H9 (cell line): ENCODE results near the gene TMTC2. TPM values are rescaled to one million over a fixed set of nuclear protein-coding genes. Genes with fewer than 3 reads are reported as not detected.

Source experiments
- DNase-seq: peaks from one replicate; pipeline ENCODE4 v3.0.0-alpha.2; 2017
- H2AFZ ChIP-seq: one replicate; pipeline ENCODE4 v1.6.1; 2013; ENCODE audit warnings: mild to moderate bottlenecking, low read length, control low read depth, moderate library complexity
- H2AK5ac ChIP-seq: 2 replicates; pipeline ENCODE4 v1.6.1; 2013; ENCODE audit warnings: low read length, control low read depth, mixed read lengths; ENCODE audit not compliant: insufficient read length
- H2BK120ac ChIP-seq: one replicate; pipeline ENCODE4 v1.6.1; 2013; ENCODE audit warnings: low read depth, mild to moderate bottlenecking, low read length, control low read depth, inconsistent platforms; ENCODE audit not compliant: poor library complexity, severe bottlenecking
- H2BK12ac ChIP-seq: 2 replicates; pipeline ENCODE4 v1.6.1; 2013; ENCODE audit warnings: low read length, control low read depth, mixed read lengths, low read depth; ENCODE audit not compliant: insufficient read length
- H2BK15ac ChIP-seq: 2 replicates; pipeline ENCODE4 v1.6.1; 2013; ENCODE audit warnings: low read depth, low read length, control low read depth
- H2BK20ac ChIP-seq: one replicate; pipeline ENCODE4 v1.6.1; 2013; ENCODE audit warnings: low read depth, mild to moderate bottlenecking, low read length, control low read depth, inconsistent platforms; ENCODE audit not compliant: poor library complexity, severe bottlenecking
- H2BK5ac ChIP-seq: 2 replicates; pipeline ENCODE4 v1.6.1; 2013; ENCODE audit warnings: low read length, control low read depth, mixed read lengths; ENCODE audit not compliant: insufficient read length
- H3K14ac ChIP-seq: 2 replicates; pipeline ENCODE4 v1.6.1; 2013; ENCODE audit warnings: low read length, control low read depth; ENCODE audit not compliant: insufficient read depth
- H3K18ac ChIP-seq: 2 replicates; pipeline ENCODE4 v1.6.1; 2013; ENCODE audit warnings: low read depth, mild to moderate bottlenecking, mixed read lengths, low read length, control low read depth; ENCODE audit not compliant: insufficient read length
- H3K23ac ChIP-seq: 2 replicates; pipeline ENCODE4 v1.6.1; 2013; ENCODE audit warnings: low read length, control low read depth, mixed read lengths, low read depth; ENCODE audit not compliant: insufficient read length
- H3K23me2 ChIP-seq: 2 replicates; pipeline ENCODE4 v1.6.1; 2013; ENCODE audit warnings: low read depth, mild to moderate bottlenecking, mixed read lengths, low read length, control low read depth; ENCODE audit not compliant: insufficient read length, poor library complexity, severe bottlenecking
- H3K27ac ChIP-seq: 2 replicates; pipeline ENCODE4 v1.5.1; 2013; ENCODE audit warnings: low read length, control low read depth, mixed read lengths, low read depth; ENCODE audit not compliant: insufficient read length
- H3K27me3 ChIP-seq: 2 replicates; pipeline ENCODE4 v1.6.1; 2013; ENCODE audit warnings: low read length, control low read depth, inconsistent platforms; ENCODE audit not compliant: insufficient read depth
- H3K4ac ChIP-seq: 2 replicates; pipeline ENCODE4 v1.6.1; 2013; ENCODE audit warnings: low read depth, mild to moderate bottlenecking, control low read depth, inconsistent platforms, low read length, moderate library complexity
- H3K4me1 ChIP-seq: 2 replicates; pipeline ENCODE4 v1.6.1; 2013; ENCODE audit warnings: low read length, control low read depth, inconsistent platforms; ENCODE audit not compliant: insufficient read depth
- H3K4me2 ChIP-seq: 2 replicates; pipeline ENCODE4 v1.6.1; 2013; ENCODE audit warnings: low read length, control low read depth, mixed read lengths; ENCODE audit not compliant: insufficient read length, insufficient read depth
- H3K56ac ChIP-seq: 2 replicates; pipeline ENCODE4 v1.6.1; 2013; ENCODE audit warnings: low read depth, mild to moderate bottlenecking, mixed read lengths, low read length, control low read depth; ENCODE audit not compliant: insufficient read length
- H3K79me1 ChIP-seq: 2 replicates; pipeline ENCODE4 v1.6.1; 2013; ENCODE audit warnings: low read depth, mild to moderate bottlenecking, moderate library complexity, low read length, control low read depth, inconsistent platforms; ENCODE audit not compliant: insufficient read depth, poor library complexity, severe bottlenecking
- H3K79me2 ChIP-seq: 2 replicates; pipeline ENCODE4 v1.6.1; 2013; ENCODE audit warnings: low read length, control low read depth, inconsistent platforms; ENCODE audit not compliant: insufficient read depth
- H3K9ac ChIP-seq: 2 replicates; pipeline ENCODE4 v1.6.1; 2013; ENCODE audit warnings: low read length, control low read depth, mixed read lengths; ENCODE audit not compliant: insufficient read length; ENCODE audit errors: extremely low read depth
- H3K9me3 ChIP-seq: one replicate; pipeline ENCODE4 v1.6.1; 2013; ENCODE audit warnings: low read depth, low read length, inconsistent platforms; ENCODE audit not compliant: control insufficient read depth
- H3T11ph ChIP-seq: one replicate; pipeline ENCODE4 v1.6.1; 2013; ENCODE audit warnings: mild to moderate bottlenecking, low read length, control low read depth, inconsistent platforms
- H4K20me1 ChIP-seq: one replicate; pipeline ENCODE4 v1.6.1; 2013; ENCODE audit not compliant: control insufficient read depth, insufficient read length, insufficient read depth
- H4K5ac ChIP-seq: 2 replicates; pipeline ENCODE4 v1.6.1; 2013; ENCODE audit warnings: low read depth, mild to moderate bottlenecking, mixed read lengths, low read length, control low read depth; ENCODE audit not compliant: insufficient read length
- H4K8ac ChIP-seq: replicated peaks from 2 replicates; pipeline ENCODE4 v1.6.1; 2013; ENCODE audit warnings: low read length, control low read depth, mixed read lengths, low read depth; ENCODE audit not compliant: insufficient read length
- H4K91ac ChIP-seq: 2 replicates; pipeline ENCODE4 v1.6.1; 2013; ENCODE audit warnings: low read depth, mild to moderate bottlenecking, moderate library complexity, mixed read lengths, low read length, control low read depth; ENCODE audit not compliant: insufficient read length
- H3K27ac Mint-ChIP-seq, 3 experiments: 2 replicates in 2 of 3; 3 replicates in 1 of 3; pipeline ENCODE4 v1.8.0; 2020 to 2021; ENCODE audit warnings: mixed read lengths in 3 of 3, mild to moderate bottlenecking in 1 of 3, moderate library complexity in 1 of 3
- H3K27me3 Mint-ChIP-seq: 2 replicates; pipeline ENCODE4 v1.8.0; 2021; ENCODE audit warnings: low read depth, mild to moderate bottlenecking, moderate library complexity, mixed read lengths
- H3K36me3 Mint-ChIP-seq, 3 experiments: 2 replicates in 2 of 3; 3 replicates in 1 of 3; pipeline ENCODE4 v1.8.0; 2020 to 2021; ENCODE audit warnings: low read depth in 3 of 3, mixed read lengths in 3 of 3; ENCODE audit not compliant: insufficient read depth in 1 of 3
- H3K4me1 Mint-ChIP-seq, 2 experiments: 2 replicates each; pipeline ENCODE4 v1.8.0; 2020; ENCODE audit warnings: mixed read lengths in 2 of 2
- H3K4me3 Mint-ChIP-seq, 2 experiments: 2 replicates in 1 of 2; 3 replicates in 1 of 2; pipeline ENCODE4 v1.8.0; 2020 to 2021; ENCODE audit warnings: mild to moderate bottlenecking in 2 of 2, mixed read lengths in 2 of 2, moderate library complexity in 1 of 2
- H3K9me3 Mint-ChIP-seq, 2 experiments: 2 replicates in 1 of 2; 3 replicates in 1 of 2; pipeline ENCODE4 v1.8.0; 2020; ENCODE audit warnings: mild to moderate bottlenecking in 2 of 2, mixed read lengths in 2 of 2, moderate library complexity in 1 of 2
- WGBS: extraction: QIAGEN DNeasy Blood & Tissue Kit; methylation state at CpG from one replicate; pipeline ENCODE4 v1.1.7; 2013; ENCODE audit warnings: missing lambda C conversion rate, low lambda C conversion rate, mixed read lengths; ENCODE audit not compliant: insufficient read length; ENCODE audit errors: extremely low coverage; 5-methylcytosine and 5-hydroxymethylcytosine counted together
- total RNA-seq: library from RNA; stranded (reverse); gene quantifications from 2 replicates; pipeline ENCODE4 v1.2.1, GENCODE V29; 2021
- TF ChIP-seq, protein P1 (sequence below): fragments of 200-600 bp; sonication (generic); conservative IDR thresholded peaks from 3 replicates; pipeline ENCODE4 v1.8.0; 2021; ENCODE audit warnings: antibody characterized with exemption, mild to moderate bottlenecking

The TMTC2 gene
- total RNA-seq, 1 experiment from 2014 or later, result 3.1 TPM

DNA sequence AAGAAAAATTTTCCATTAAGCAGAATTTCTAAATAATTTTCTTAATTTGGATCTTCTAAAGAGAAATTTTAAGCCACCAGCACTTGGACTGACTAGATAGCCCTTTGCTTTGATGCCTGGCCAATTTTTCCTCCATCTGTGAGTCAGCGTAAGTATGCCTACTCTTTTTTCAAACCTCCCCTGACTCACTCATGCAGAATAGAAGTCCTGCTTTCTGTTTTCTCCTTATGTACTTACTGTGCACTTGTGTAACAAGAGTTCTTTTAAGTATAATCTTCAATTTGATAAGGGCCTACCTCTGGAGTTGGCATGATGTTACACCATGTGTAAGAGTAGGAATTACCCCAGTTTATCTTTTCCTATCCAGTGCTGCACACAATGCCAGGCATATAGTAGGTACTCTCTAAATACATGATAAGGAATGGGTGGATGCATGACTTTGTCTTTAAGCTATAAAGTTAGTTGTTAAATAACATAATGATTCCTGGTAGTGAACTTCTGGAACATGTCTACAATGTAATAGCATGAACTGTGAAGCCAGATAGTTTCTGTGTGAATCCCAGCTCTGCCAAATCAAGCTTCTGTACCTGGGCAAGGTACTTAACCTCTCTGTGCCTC lies 329.6 kb downstream of the TMTC2 start:
- no peak overlapping the region for H3K18ac ChIP-seq
- H3T11ph ChIP-seq, result no peak overlapping the region
- TF ChIP-seq, protein P1, sequence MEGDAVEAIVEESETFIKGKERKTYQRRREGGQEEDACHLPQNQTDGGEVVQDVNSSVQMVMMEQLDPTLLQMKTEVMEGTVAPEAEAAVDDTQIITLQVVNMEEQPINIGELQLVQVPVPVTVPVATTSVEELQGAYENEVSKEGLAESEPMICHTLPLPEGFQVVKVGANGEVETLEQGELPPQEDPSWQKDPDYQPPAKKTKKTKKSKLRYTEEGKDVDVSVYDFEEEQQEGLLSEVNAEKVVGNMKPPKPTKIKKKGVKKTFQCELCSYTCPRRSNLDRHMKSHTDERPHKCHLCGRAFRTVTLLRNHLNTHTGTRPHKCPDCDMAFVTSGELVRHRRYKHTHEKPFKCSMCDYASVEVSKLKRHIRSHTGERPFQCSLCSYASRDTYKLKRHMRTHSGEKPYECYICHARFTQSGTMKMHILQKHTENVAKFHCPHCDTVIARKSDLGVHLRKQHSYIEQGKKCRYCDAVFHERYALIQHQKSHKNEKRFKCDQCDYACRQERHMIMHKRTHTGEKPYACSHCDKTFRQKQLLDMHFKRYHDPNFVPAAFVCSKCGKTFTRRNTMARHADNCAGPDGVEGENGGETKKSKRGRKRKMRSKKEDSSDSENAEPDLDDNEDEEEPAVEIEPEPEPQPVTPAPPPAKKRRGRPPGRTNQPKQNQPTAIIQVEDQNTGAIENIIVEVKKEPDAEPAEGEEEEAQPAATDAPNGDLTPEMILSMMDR, result no peak
- no peak overlapping the region for H2AFZ ChIP-seq
- WGBS, result no CpG with 5 or more reads among the region's 1 CpG
- no peak overlapping the region for H2BK120ac ChIP-seq
- H3K23ac ChIP-seq, result no peak overlapping the region
- no peak overlapping the region for H3K4ac ChIP-seq
- H2BK5ac ChIP-seq, result no peak overlapping the region
- H4K20me1 ChIP-seq, result no peaks in the 10 kb centered on the region
- no peak overlapping the region for H3K9ac ChIP-seq
- H3K56ac ChIP-seq, result no peak overlapping the region
- no peak for DNase-seq
- Mint-ChIP-seq H3K4me3 (no peak overlapping the region), H3K9me3 (peaks cover 3 to 6% of the 10 kb centered on the region in 2 experiments), H3K27me3 (no peaks in the 10 kb centered on the region), H3K4me1 (peaks cover 5 to 9% of the 10 kb centered on the region in 2 experiments; a peak in 2 of 4 replicates), H3K36me3 (peaks cover 3 to 8% (median 3%) of the 10 kb centered on the region in 3 experiments; a peak in 6 of 7 replicates), H3K27ac (no peak overlapping the region)
- no peak overlapping the region for H2BK15ac ChIP-seq
- H3K9me3 ChIP-seq, result no peaks in the 10 kb centered on the region
- no peak overlapping the region for H2BK20ac ChIP-seq
- H3K27ac ChIP-seq, result no peak overlapping the region
- no peak overlapping the region for H3K14ac ChIP-seq
- no peak overlapping the region for H4K8ac ChIP-seq
- no peak overlapping the region for H3K4me2 ChIP-seq
- no peak overlapping the region for H4K91ac ChIP-seq
- H2AK5ac ChIP-seq, result no peak overlapping the region
- H3K79me1 ChIP-seq, result no peaks in the 10 kb centered on the region
- H3K23me2 ChIP-seq, result no peaks in the 10 kb centered on the region
- H4K5ac ChIP-seq, result no peak overlapping the region
- no peaks in the 10 kb centered on the region for H3K4me1 ChIP-seq
- no peaks in the 10 kb centered on the region for H3K27me3 ChIP-seq
- no peaks in the 10 kb centered on the region for H3K79me2 ChIP-seq
- no peak overlapping the region for H2BK12ac ChIP-seq
